Measurements from ENCODE around the gene NRXN3.

NRXN3 gene

DNA sequence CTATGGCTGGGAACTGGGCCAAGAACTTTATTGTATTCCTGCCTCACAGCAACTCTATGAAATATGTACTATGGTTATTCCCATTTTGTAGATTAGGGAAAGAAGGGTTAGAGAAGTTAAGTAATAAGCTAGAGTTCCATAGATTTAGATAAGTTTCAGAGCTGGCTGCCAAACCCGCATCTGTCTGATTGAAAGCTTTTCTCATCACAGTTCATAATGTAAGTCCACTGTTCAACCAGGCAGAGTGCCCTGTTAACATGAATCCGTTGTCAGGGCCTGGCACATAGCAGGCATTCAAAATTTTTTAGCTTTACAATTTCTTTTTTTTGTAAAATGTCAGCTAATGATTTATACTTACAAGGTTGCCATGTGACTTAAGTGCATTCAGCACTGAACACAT lies 467.3 kb downstream of the NRXN3 start:
- DNase-seq (ENCODE audit: low spot score) = no peak

DNA sequence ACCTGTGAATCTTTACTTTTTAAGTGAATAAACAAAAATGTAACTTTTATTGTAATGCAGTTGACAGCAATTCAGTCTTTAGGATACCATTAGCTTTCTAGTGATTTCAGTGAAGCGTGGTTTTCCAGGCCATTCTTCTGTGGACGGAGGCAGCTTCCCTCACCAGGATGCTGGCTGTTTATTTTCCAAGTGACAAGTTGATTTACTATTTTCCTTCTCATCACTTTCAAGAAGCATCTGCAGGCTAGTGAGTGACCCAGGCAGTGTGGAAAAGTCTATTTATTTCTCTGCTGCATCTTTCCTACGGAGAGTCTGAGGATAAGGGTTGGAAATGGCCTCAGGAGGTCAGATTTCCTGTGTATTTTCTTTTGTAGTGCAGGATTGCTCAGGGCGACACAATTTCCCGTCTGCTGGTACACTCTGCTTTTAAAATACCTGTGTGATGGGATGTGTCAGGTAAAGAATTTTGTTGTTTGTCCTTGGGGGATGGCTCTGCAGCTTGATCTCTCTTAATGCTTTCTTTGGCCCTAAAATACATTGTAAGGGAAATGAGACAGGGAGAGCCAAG lies 467.8 kb downstream of the NRXN3 start:
- no peak for DNase-seq (ENCODE audit: low spot score)

DNA sequence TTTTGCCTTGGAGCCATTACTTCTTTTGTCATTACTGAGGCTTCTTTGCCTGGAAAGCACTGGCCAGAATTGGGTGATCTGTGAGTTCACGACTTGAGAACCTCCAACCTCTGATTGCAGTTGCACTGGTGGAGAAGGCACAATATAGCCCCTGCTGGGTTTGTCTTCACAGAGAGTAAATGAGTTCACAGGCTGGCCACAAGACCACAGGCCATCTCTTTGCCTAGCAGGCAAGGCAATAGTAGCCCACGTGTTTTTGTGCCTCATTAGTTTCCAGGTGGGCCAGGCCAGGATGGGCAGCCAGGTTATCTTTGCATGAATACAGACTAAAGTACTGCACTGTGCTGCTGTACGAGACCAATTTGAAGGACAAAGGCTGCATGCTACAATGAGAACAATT lies 468.8 kb downstream of the NRXN3 start:
- DNase-seq (ENCODE audit: low spot score) = peak; percentile 16

GRCh38 chr14:78644824-78645559 lies 474.8 kb downstream of the NRXN3 start:
- DNase-seq (ENCODE audit: low spot score) = peak; percentile 26

- DNase-seq (ENCODE audit: low spot score) = no peak
Observed at GRCh38 chr14:78652727-78653126, 482.6 kb downstream of the NRXN3 start.

DNA sequence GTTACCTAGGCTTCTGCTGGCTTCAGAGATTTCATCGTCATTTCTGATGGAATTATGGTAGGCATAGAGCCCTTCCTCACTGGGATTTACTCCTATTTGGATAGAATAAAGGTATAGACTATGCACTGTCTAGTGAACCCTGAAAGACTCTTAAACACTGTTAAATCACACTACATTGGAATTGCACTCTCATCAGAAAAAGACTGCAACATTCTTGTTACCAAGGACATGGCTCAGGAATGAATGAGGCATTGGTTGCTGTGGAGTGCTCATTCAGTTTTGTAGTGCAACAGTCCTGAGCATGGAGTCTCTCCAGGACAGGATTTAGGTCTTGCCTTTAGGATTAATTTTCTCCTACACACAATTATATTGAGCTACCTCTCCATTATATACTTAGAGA lies 483.0 kb downstream of the NRXN3 start:
- DNase-seq (ENCODE audit: low spot score) = no peak

DNA sequence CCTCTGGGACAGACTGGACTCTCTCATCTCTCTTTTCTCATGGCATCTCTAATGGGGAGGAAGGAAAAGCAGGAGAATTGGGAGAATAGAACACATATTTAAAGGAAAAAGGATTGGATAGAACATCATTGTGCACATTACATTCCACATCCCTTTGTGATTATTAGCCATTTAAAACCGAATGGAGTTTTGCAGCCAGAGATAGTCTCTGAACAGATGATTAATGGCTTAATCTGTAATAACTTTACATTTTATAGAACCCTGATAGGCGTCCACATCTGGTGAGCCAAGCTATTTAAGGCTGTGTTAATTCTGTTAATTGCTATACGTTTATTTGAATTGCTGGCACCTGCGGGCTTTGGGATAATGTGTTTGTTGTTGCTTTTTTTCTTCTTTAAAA lies 487.3 kb downstream of the NRXN3 start:
- DNase-seq (ENCODE audit: low spot score) = no peak

DNA sequence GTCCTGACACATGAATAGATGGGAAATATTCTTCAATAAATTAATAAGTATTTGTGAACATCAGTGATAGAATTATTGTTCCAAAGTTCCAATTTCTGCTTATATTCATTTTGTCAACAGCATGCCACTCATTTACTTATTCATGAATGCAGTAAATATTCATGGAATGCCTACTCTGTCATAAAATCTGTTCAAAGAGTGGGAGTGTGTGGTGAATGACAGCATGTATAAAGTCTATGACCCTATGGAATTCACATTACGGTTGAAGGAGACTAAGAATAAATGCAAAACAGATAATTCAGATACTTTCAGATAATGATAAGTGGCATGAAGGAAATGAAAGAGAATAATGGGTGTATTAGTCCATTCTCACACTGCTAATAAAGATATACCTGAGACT lies 494.7 kb downstream of the NRXN3 start:
- DNase-seq (ENCODE audit: low spot score) = no peak

DNA sequence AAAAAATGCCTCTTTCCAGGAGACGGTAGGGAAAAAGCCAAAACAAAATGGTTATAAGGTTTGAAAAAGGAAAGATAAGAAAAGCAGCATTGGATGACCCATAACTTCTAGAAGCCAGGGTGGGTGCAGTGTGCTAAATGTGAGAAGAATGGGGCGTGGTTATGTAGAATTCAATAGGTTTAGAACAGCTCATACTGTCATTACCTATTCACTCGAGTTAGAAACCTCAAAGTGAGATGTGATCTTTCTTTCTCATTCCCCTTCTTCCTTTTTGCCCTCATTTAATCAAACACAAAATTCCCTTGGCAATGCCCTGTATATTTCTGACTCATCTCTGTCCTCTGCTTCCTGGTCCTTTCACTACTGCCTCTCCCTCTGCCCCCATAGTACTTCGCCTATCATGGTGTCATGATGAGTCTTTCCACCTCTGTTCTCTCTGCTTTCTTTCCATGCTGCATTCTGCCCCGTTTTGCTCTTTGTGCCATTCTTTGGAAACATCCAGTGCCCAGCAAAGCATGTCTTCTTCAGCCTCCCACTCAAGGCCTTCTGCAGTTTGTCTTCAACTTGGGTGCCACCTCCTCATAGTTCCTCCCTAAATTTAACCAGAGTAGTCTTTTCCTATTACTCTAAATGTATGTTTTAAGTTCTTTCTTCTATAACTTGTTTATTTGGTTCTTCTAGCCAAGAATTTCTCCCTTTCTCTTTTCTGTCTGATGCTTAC lies 496.3 kb downstream of the NRXN3 start:
- DNase-seq (ENCODE audit: low spot score) = no peak

GRCh38 chr14:78667141-78667540 lies 497.0 kb downstream of the NRXN3 start:
- DNase-seq (ENCODE audit: low spot score) = no peak

GRCh38 chr14:78673845-78674244 lies 503.7 kb downstream of the NRXN3 start:
- peak; percentile 21 for DNase-seq (ENCODE audit: low spot score)

- DNase-seq (ENCODE audit: low spot score) = no peak
Observed at GRCh38 chr14:78674820-78675219, 504.6 kb downstream of the NRXN3 start.

GRCh38 chr14:78683206-78683605 lies 513.0 kb downstream of the NRXN3 start:
- DNase-seq (ENCODE audit: low spot score) = no peak

DNA sequence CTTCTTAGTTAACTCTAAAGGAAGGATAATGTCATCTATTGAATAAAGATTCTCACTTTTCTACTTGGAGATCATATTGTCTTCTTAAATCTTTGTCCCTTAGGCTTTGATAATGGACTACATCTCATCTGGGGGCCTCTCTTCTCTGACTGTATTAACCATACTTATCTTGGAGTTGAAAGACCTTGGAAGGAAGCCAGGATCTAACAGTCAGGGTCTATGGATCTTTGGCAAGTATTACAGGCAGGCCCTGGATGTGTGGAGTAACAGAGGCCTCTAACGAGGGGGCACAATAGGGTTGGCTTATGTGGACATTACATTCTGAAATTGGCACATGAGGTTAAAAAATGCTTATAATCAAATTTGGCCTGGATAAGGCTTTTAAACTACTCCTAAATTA lies 513.8 kb downstream of the NRXN3 start:
- no peak for DNase-seq (ENCODE audit: low spot score)

DNA sequence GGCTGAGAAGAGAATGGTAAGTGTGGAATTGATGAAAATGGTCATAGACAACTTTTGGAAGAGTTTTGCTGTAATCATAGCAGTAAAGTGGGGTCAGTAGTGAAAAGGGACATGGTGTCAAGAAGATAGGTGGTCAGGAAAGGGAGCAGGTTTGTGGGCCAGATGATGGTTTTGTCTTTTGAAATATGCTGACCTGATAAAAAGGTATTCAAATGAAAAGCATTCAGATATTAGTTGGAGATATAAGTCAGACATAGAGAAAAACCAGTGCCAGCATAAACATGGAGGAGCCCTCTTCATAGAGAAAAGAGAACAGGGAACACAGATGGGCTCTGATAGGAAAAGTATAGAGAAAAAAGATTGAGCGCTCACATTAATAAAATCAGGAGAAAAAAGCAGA lies 518.3 kb downstream of the NRXN3 start:
- DNase-seq (ENCODE audit: low spot score) = no peak

GRCh38 chr14:78690836-78691235 lies 520.7 kb downstream of the NRXN3 start:
- no peak for DNase-seq (ENCODE audit: low spot score)

DNA sequence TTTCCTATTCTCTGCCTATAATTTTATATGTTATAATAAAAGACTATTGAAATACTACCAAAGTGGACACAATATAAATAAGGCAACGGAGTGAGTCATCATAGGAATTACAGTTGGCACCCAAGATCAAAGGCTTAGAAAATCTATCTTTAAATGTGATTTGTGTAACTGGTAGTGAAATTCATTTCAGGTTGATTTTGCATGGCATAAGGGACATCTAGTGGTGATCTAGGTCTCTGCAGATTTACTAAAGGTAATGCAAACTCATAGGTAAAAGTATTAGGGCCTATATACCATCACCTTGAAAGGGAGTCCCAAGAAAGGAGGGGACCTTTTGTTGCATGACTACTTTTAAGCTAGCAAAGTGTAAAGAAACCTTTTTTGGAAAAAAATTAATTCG lies 527.2 kb downstream of the NRXN3 start:
- peak; percentile 30 for DNase-seq (ENCODE audit: low spot score)

DNA sequence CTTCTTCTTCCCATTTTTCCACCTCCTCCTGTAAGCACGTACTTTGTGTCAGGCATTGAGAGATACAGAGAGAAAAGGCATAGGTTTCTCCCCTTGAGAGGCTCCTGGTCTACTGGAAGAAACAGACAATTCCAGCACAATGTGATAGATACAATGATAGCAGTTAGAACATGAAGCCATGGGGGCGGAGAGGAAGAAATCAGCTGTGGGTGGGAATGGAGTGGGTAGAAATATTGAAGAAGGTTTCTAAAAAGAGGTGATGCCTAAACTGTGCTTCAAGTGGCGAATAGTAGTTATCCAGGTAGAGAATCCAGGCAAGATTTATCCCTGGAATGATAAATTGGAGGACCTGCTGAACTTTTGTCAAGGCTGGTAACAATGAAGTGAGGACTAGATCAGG lies 528.8 kb downstream of the NRXN3 start:
- no peak for DNase-seq (ENCODE audit: low spot score)

DNA sequence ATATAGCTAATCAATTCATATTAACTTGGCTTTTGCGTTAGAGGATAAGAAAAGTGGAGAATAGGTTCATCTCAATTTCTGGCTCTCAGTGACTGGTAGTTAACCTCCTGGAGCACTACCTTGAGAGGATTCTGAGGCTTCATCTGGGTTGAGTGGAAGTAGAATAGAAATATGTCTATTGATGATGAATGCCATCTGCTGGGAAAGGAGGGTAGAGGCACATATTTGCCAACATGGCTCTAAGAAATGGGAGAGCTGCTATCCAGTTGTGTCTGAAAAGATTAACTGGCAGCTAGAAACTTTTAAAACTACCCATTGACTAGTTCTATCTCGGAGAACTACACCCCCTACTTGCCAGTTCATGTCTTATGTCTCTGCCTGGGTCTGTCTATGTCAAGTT lies 530.1 kb downstream of the NRXN3 start:
- no peak for DNase-seq (ENCODE audit: low spot score)

GRCh38 chr14:78701246-78701645 lies 531.1 kb downstream of the NRXN3 start:
- no peak for DNase-seq (ENCODE audit: low spot score)

- DNase-seq (ENCODE audit: low spot score) = no peak
Observed at GRCh38 chr14:78704965-78705364, 534.8 kb downstream of the NRXN3 start.

DNA sequence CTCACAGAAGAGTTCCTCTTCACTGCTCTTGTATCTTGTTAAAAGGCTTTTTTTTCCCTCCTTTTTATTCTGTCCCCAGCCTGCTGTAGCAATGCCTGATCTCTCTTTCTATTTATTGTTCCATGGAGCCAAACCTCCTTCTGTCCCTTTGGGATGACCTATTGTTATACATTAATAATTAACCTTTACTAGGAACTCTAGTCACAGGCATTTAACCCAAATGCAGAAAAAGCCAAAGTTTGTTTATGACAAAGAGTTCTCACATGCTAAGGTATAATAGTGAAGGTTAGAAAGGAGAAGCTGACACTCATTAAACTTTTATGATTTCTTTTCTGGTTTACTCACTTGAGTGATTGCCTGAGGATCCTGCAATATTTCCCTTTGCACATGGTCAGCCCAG lies 535.8 kb downstream of the NRXN3 start:
- DNase-seq (ENCODE audit: low spot score) = no peak

- no peak for DNase-seq (ENCODE audit: low spot score)
Observed at GRCh38 chr14:78709795-78710557, 539.8 kb downstream of the NRXN3 start.
